ENCODE data around the gene PIP4K2C.

The PIP4K2C gene

DNA sequence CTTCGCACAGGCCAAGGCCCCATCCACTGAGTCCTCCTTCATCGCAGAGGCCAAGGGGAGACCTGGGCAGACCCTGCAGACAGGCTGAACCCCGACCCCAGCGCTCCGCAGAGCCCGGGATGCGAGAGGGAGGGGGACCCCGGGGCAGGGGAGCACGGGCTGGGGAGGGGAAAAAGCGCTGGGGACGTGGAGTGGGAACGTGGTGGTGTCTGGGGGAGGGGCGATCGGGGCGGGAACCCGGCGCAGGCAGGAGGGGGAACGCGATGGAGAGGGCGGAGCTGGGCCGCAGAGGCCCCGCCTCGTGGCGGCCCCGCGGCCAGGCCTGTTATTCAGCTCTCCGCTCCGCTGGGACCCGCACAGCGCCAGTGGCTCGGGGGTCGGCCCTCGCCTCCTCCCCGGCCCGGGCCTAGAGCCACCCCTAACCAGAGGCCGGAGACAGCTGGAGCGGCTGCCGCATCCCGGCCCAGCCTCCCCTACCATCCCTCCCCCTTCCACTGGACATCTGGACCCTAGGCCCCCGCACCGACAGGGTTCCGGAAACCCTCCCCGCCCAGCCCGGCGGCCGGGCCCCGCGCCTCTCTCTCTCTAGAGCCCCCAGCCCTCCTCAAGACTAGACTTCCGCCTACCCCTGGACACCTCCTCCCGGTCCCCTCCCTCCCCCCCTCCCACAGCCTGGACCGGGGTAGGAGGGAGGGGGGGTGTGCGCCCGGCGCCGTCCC lies 20.3 kb downstream of the PIP4K2C start, which contains the start of gene ARHGEF25:
Gene ARHGEF25 (plus strand): TSS at position 328 of the 719 bp plus-strand sequence. CDS start 460 bp downstream, outside the sequence.
- Histone ChIP-seq H3K4me1 (ENCODE audit: insufficient read depth, low read length) (peaks cover 18% of the 10 kb centered on the region), H3K9me3 (ENCODE audit: insufficient read depth, low read depth, low read length) (no peaks in the 10 kb centered on the region), H3K36me3 (ENCODE audit: insufficient read depth, low read length) (peaks cover 28% of the 10 kb centered on the region), H3K27me3 (ENCODE audit: insufficient read depth, low read length) (peaks cover 38% of the 10 kb centered on the region), H3K4me3 (ENCODE audit: low read length) (peak within 1 kb of the TSS; percentile 78), H3K27ac (ENCODE audit: low read depth, low read length) (peak within 1 kb of the TSS; percentile 46; the same call in 1 of the 2 replicates), H3K9ac (ENCODE audit: low read depth, low read length) (peak within 1 kb of the TSS; percentile 54; the same call in 1 of the 2 replicates)
- WGBS = under 1% methylated on average over 52 of the region's 55 CpGs

DNA sequence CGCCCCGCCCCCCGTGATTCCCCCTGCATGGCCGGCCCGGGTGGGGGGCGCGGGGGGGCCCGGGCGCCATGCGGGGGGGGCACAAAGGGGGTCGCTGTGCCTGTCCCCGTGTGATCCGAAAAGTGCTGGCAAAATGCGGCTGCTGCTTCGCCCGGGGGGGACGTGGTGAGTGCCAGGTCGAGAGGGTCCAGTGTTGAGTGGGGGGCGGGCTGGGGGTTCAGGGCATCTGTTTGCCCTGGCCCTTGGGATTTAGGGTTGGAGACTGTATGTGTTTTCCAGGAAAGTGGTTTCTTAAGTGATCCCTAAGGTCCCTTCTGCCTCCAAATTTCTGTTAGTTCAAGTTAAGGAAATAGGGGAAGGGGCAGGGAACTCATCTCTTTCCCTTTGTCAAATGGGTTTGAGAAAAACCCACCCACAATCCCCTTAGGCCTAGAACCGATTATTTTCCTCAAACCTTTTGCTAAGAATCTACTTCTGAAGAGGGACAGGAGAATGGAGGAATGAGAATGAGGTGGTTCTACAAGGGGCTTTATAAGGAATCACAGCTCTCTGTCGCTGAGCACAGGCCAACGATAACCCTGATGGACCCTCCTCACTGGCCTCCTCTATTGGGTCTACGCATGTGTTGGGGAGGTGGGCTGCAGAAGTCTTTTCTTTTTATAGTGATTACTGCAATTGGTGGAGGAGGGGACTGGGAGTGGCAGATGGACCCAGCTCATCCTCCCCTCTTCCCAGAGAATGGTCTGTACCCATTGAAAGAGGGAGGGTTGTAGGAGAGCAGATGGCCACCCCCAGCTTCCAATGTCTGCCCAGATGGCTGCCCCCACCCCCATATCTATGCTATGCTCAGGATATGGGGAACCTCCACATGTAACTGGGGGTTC lies 21.1 kb downstream of the PIP4K2C start:
- Histone ChIP-seq H3K4me1 (ENCODE audit: insufficient read depth, low read length) (peaks cover 18% of the 10 kb centered on the region), H3K9ac (ENCODE audit: low read depth, low read length) (no peak overlapping the region), H3K4me3 (ENCODE audit: low read length) (peak overlapping the region; percentile 51), H3K27ac (ENCODE audit: low read depth, low read length) (no peak overlapping the region), H3K27me3 (ENCODE audit: insufficient read depth, low read length) (peaks cover 45% of the 10 kb centered on the region), H3K36me3 (ENCODE audit: insufficient read depth, low read length) (peaks cover 28% of the 10 kb centered on the region), H3K9me3 (ENCODE audit: insufficient read depth, low read depth, low read length) (no peaks in the 10 kb centered on the region)
- 10% methylated on average over 21 of the region's 23 CpGs for WGBS

DNA sequence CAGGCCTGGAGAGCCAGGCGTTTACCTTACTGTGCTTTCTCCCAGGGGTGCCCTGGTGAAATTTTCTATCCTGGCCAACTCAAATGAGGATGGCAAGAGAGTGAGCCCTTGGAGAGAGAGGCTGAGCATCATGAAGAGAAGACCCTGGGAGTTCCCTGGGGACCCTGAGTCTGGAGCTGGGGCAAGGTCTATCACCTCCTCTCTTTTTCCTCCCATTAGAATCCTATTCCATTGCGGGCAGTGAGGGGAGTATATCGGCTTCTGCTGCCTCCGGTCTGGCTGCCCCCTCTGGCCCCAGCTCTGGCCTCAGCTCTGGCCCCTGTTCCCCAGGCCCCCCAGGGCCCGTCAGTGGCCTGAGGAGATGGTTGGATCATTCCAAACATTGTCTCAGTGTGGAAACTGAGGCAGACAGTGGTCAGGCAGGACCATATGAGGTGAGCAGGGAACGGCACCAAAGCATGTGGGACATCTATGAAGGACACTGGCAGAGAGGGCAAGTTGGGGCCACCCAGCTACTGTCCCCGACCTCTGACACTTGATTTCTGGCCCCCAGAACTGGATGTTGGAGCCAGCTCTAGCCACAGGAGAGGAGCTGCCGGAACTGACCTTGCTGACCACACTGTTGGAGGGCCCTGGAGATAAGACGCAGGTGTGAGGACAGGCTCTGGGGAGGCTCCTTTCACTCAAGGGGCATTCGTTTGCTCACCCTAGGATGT lies 21.9 kb downstream of the PIP4K2C start:
- Histone ChIP-seq H3K27ac (ENCODE audit: low read depth, low read length) (no peak overlapping the region), H3K9ac (ENCODE audit: low read depth, low read length) (no peak overlapping the region), H3K36me3 (ENCODE audit: insufficient read depth, low read length) (peaks cover 22% of the 10 kb centered on the region; the same call in 1 of the 2 replicates), H3K9me3 (ENCODE audit: insufficient read depth, low read depth, low read length) (no peaks in the 10 kb centered on the region), H3K27me3 (ENCODE audit: insufficient read depth, low read length) (peaks cover 53% of the 10 kb centered on the region), H3K4me3 (ENCODE audit: low read length) (peak overlapping the region; percentile 51; the same call in 1 of the 2 replicates), H3K4me1 (ENCODE audit: insufficient read depth, low read length) (peaks cover 18% of the 10 kb centered on the region)
- 93% methylated on average over 10 of the region's 10 CpGs for WGBS

DNA sequence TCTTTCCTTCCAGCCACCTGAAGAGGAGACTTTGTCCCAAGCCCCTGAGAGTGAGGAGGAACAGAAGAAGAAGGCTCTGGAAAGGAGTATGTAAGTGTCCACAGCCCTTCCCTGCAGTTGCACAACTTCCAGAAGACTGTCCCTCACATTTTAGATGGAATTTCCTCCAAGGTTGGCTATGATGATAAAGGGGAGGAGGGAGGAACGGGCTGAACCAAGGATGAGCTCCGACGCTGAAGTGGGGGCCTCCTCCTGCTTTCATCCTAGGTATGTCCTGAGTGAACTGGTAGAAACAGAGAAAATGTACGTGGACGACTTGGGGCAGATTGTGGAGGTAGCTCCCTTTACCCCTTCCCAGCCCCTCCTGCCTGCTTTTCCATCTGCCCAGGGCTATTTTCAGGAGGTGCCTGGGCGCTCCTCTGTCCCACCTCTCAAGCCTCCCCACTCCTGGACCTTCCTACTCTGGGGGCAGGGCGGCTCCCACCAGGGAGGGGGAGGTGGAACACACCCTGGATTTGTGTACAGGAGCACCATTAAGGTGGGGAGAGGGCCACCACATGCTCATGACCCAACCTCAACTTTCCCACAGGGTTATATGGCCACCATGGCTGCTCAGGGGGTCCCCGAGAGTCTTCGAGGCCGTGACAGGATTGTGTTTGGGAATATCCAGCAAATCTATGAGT lies 22.6 kb downstream of the PIP4K2C start:
- Histone ChIP-seq H3K27me3 (ENCODE audit: insufficient read depth, low read length) (peaks cover 60% of the 10 kb centered on the region), H3K4me3 (ENCODE audit: low read length) (peak overlapping the region; percentile 18; the same call in 1 of the 2 replicates), H3K4me1 (ENCODE audit: insufficient read depth, low read length) (peaks cover 16% of the 10 kb centered on the region), H3K9me3 (ENCODE audit: insufficient read depth, low read depth, low read length) (no peaks in the 10 kb centered on the region), H3K36me3 (ENCODE audit: insufficient read depth, low read length) (peaks cover 17% of the 10 kb centered on the region; the same call in 1 of the 2 replicates), H3K9ac (ENCODE audit: low read depth, low read length) (no peak overlapping the region), H3K27ac (ENCODE audit: low read depth, low read length) (no peak overlapping the region)
- 93% methylated on average over 9 of the region's 10 CpGs for WGBS

DNA sequence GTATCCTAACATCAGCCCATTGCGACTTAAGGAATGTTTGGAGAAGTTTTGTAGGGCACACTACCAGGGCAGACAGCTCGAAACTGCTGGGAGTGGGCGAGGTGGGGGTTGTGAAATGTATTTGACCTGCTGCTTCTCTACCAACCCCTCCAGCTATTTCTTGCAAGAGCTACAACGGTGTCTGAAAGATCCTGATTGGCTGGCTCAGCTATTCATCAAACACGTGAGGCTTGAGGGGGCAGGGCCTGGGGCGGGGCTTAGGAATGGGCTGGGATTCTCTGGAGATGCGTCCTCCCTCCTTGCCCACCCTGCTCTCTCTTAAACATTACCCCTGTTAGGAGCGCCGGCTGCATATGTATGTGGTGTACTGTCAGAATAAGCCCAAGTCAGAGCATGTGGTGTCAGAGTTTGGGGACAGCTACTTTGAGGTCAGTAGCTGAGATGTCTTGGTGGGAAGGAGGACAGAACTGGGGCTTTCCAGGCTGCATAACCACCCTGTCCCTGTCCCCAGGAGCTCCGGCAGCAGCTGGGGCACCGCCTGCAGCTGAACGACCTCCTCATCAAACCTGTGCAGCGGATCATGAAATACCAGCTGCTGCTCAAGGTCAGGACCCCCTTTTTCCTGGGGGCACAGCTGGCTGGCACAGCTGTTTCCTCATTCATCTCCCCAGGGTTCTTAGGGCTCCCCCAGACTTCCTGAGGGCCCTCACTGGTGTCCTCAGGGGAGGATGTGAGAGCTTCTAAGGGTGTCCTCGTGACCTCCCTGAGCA lies 23.4 kb downstream of the PIP4K2C start:
- Histone ChIP-seq H3K4me3 (ENCODE audit: low read length) (peak overlapping the region; percentile 18; the same call in 1 of the 2 replicates), H3K4me1 (ENCODE audit: insufficient read depth, low read length) (peaks cover 11% of the 10 kb centered on the region), H3K9me3 (ENCODE audit: insufficient read depth, low read depth, low read length) (no peaks in the 10 kb centered on the region), H3K9ac (ENCODE audit: low read depth, low read length) (no peak overlapping the region), H3K36me3 (ENCODE audit: insufficient read depth, low read length) (peaks cover 15% of the 10 kb centered on the region; the same call in 1 of the 2 replicates), H3K27ac (ENCODE audit: low read depth, low read length) (no peak overlapping the region), H3K27me3 (ENCODE audit: insufficient read depth, low read length) (peaks cover 68% of the 10 kb centered on the region)
- whole genome bisulfite sequencing = 70% methylated on average over 14 of the region's 14 CpGs

DNA sequence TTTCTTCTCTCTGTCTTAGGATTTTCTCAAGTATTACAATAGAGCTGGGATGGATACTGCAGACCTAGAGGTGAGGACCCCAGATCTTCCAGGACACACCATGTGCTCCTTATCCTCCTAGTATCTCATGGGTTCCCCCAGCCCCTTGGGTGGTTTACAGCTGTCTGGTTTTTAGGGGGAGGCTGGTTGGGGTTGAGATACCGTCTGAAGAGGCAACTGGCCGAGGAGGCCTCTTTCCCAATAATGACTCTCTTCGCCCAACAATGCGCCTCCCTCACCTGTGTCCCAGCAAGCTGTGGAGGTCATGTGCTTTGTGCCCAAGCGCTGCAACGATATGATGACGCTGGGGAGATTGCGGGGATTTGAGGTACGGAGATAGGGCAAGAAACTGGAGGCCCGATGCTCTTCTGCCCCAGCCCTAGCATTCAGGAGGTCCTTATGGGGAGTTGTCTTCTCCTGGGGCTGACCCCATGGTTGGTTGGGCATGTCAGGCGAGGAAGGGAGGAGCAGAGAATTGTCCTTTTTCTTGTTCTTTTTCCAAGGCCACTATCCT lies 24.0 kb downstream of the PIP4K2C start:
- Histone ChIP-seq H3K4me1 (ENCODE audit: insufficient read depth, low read length) (peaks cover 11% of the 10 kb centered on the region), H3K36me3 (ENCODE audit: insufficient read depth, low read length) (peaks cover 15% of the 10 kb centered on the region; the same call in 1 of the 2 replicates), H3K9ac (ENCODE audit: low read depth, low read length) (no peak overlapping the region), H3K27me3 (ENCODE audit: insufficient read depth, low read length) (peaks cover 75% of the 10 kb centered on the region), H3K4me3 (ENCODE audit: low read length) (no peak overlapping the region), H3K9me3 (ENCODE audit: insufficient read depth, low read depth, low read length) (no peaks in the 10 kb centered on the region), H3K27ac (ENCODE audit: low read depth, low read length) (no peak overlapping the region)
- 87% methylated on average over 11 of the region's 11 CpGs for WGBS

DNA sequence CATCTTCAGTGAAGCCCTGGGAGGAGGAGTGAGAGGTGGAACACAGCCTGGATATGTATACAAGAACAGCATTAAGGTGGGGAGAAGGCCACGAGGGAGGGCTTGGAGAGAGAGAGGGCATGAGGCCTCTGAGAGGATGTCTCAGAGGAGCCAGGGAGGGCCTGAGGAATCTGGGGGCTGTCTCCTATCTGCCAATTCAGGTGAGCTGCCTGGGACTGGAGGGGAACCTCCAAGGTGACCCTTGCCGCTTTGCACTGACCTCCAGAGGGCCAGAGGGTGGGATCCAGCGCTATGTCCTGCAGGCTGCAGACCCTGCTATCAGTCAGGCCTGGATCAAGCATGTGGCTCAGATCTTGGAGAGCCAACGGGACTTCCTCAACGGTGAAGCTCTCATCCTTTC lies 24.6 kb downstream of the PIP4K2C start:
- no peak overlapping the region for H3K9ac ChIP-seq (ENCODE audit: low read depth, low read length)
- H3K36me3 ChIP-seq (ENCODE audit: insufficient read depth, low read length) = peaks cover 15% of the 10 kb centered on the region; the same call in 1 of the 2 replicates
- no peaks in the 10 kb centered on the region for H3K9me3 ChIP-seq (ENCODE audit: insufficient read depth, low read depth, low read length)
- H3K4me1 ChIP-seq (ENCODE audit: insufficient read depth, low read length) = peaks cover 11% of the 10 kb centered on the region
- no peak overlapping the region for H3K27ac ChIP-seq (ENCODE audit: low read depth, low read length)
- peaks cover 77% of the 10 kb centered on the region for H3K27me3 ChIP-seq (ENCODE audit: insufficient read depth, low read length)
- H3K4me3 ChIP-seq (ENCODE audit: low read length) = no peak overlapping the region
- 89% methylated on average over 5 of the region's 5 CpGs for WGBS

DNA sequence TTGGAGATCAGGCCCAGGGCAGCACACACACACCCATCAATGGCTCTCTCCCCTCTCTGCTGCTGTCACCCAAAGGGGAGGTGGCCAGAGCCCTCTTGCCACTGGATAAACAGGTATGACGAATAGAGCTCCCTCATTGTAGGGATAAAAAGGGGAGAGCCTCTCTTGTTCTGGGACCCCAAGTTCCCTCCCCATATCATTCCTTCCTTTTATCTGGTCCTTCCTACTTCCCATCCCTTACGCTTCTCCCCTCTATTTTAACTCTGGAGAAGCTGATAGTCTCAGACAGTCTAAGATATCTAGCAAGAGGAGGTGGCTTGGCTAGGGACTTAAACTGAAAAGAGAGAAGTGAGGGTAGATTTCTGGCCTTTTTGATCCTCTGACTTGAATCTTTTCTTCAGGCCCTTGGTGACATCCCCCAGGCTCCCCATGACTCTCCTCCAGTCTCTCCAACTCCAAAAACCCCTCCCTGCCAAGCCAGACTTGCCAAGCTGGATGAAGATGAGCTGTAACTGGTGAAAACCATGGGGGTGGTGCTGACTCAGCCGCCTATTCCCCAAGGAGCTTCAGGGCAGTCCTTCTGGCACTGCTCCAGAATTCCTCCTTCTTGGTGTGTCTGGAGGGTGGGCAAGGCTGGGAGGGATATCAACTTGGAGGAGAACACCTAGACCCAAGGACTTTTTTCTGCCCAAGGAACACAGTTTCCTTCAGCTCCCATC lies 25.6 kb downstream of the PIP4K2C start:
- Histone ChIP-seq H3K27ac (ENCODE audit: low read depth, low read length) (no peak overlapping the region), H3K36me3 (ENCODE audit: insufficient read depth, low read length) (peaks cover 15% of the 10 kb centered on the region; the same call in 1 of the 2 replicates), H3K9ac (ENCODE audit: low read depth, low read length) (no peak overlapping the region), H3K4me1 (ENCODE audit: insufficient read depth, low read length) (peaks cover 11% of the 10 kb centered on the region), H3K9me3 (ENCODE audit: insufficient read depth, low read depth, low read length) (no peaks in the 10 kb centered on the region), H3K27me3 (ENCODE audit: insufficient read depth, low read length) (peaks cover 82% of the 10 kb centered on the region), H3K4me3 (ENCODE audit: low read length) (no peak overlapping the region)
- 88% methylated on average over 2 of the region's 3 CpGs for WGBS

DNA sequence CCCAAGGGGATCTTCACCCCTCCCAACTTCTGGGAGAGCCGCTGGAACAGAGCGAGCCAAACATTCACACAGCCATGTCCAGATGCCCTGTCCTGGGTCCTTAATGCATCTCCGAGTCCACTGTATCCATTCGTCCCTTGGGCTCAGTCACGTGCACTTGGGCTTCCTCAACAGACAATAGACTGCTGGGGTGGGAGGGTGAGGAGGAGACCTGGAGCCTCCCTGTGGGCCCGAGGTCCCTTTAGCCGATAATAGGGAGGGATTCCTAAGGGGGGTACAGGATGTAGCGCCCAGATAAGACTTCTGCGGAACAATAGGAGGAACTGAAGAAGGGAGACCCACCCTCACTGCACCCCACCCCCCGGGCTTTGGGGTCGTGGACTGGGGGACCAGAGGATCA lies 26.9 kb downstream of the PIP4K2C start:
- H3K9me3 ChIP-seq (ENCODE audit: insufficient read depth, low read depth, low read length) = no peaks in the 10 kb centered on the region
- H3K4me3 ChIP-seq (ENCODE audit: low read length) = no peak overlapping the region
- WGBS = 72% methylated on average over 9 of the region's 11 CpGs
- no peak overlapping the region for H3K9ac ChIP-seq (ENCODE audit: low read depth, low read length)
- peaks cover 4% of the 10 kb centered on the region for H3K4me1 ChIP-seq (ENCODE audit: insufficient read depth, low read length)
- no peak overlapping the region for H3K27ac ChIP-seq (ENCODE audit: low read depth, low read length)
- H3K36me3 ChIP-seq (ENCODE audit: insufficient read depth, low read length) = peaks cover 15% of the 10 kb centered on the region; the same call in 1 of the 2 replicates
- H3K27me3 ChIP-seq (ENCODE audit: insufficient read depth, low read length) = peaks cover 85% of the 10 kb centered on the region

All from HUES64 (cell line).